ENCODE data around the gene ZNF135. TPM values are rescaled to one million over a fixed set of nuclear protein-coding genes. Genes with fewer than 3 reads are reported as not detected.

Gene ZNF135
- total and polyA plus RNA-seq, 2 of the 13 experiments (the other 11 are each of a cell fraction or from before 2014, with no cell fraction given): not detected

- TF ChIP-seq PBX2 (CRISPR knock-in tag; IDR thresholded peaks at IDR 0.05) (no peak), FLYWCH1 (CRISPR knock-in tag; IDR thresholded peaks at IDR 0.05) (no peak), HIVEP1 (CRISPR knock-in tag; IDR thresholded peaks at IDR 0.05) (peak; percentile 36; the same call in 1 of the 2 replicates), HBP1 (CRISPR knock-in tag; IDR thresholded peaks at IDR 0.05; ENCODE audit: low read depth) (no peak), ZNF280B (CRISPR knock-in tag; IDR thresholded peaks at IDR 0.05; ENCODE audit: borderline replicate concordance) (peak; percentile 80; the same call in 1 of the 2 replicates), KDM6A (CRISPR knock-in tag; IDR thresholded peaks at IDR 0.05; ENCODE audit: low read depth) (no peak), CSRNP2 (CRISPR knock-in tag; conservative IDR thresholded peaks at IDR 0.05; ENCODE audit: low read depth) (no peak), ZBTB43 (CRISPR knock-in tag; conservative IDR thresholded peaks at IDR 0.05) (no peak), YEATS2 (CRISPR knock-in tag; IDR thresholded peaks at IDR 0.05; ENCODE audit: borderline replicate concordance) (0 out of 2 replicates have a peak, but pooled peaks have one; percentile 23), GABPA (IDR thresholded peaks at IDR 0.05; ENCODE audit: low read depth, low read length) (no peak), GABPA (CRISPR knock-in tag; IDR thresholded peaks at IDR 0.05; ENCODE audit: low read depth) (peak; percentile 66), NCOA2 (CRISPR knock-in tag; IDR thresholded peaks at IDR 0.05) (no peak), SMARCE1 (IDR thresholded peaks at IDR 0.05; ENCODE audit: borderline replicate concordance) (no peak), ZSCAN21 (CRISPR knock-in tag; IDR thresholded peaks at IDR 0.05; ENCODE audit: borderline replicate concordance) (0 out of 2 replicates have a peak, but pooled peaks have one; percentile 35), MXI1 (IDR thresholded peaks at IDR 0.05; ENCODE audit: borderline replicate concordance, low read depth, low read length) (no peak), ZNF879 (CRISPR knock-in tag; IDR thresholded peaks at IDR 0.05) (no peak), ZNF768 (CRISPR knock-in tag; IDR thresholded peaks at IDR 0.05) (peak; percentile 53; the same call in 1 of the 2 replicates), RFX5 (IDR thresholded peaks at IDR 0.05; ENCODE audit: low read depth, low read length) (no peak), DRAP1 (CRISPR knock-in tag; IDR thresholded peaks at IDR 0.05) (peak; percentile 12; the same call in 1 of the 2 replicates), TIGD3 (CRISPR knock-in tag; IDR thresholded peaks at IDR 0.05; ENCODE audit: borderline replicate concordance) (no peak), IRF2 (CRISPR knock-in tag; IDR thresholded peaks at IDR 0.05) (no peak), MIER2 (CRISPR knock-in tag; IDR thresholded peaks at IDR 0.05) (0 out of 2 replicates have a peak, but pooled peaks have one; percentile 15)
These were observed 20.3 kb upstream of the ZNF135 start (continued) for GRCh38 chr19:58038688-58039204.

All from HepG2 (cell line).